MM.1S (cell line): Measurements from ENCODE around the gene SWAP70.

Source experiments
- CTCF ChIP-seq: fragments of 300-600 bp; sonication (generic); IDR thresholded peaks from 2 replicates; pipeline ENCODE4 v1.5.1; 2016; ENCODE audit warnings: antibody characterized with exemption, low read length, mixed read lengths
- EZH2 ChIP-seq: fragments of 300-600 bp; sonication (generic); optimal IDR thresholded peaks from 2 replicates; pipeline ENCODE3; 2017; ENCODE audit warnings: low read depth, mild to moderate bottlenecking, antibody characterized with exemption, low read length, mixed read lengths
- EZH2phosphoT487 ChIP-seq: fragments of 300-600 bp; sonication (generic); IDR thresholded peaks from 2 replicates; pipeline ENCODE4 v1.6.1; 2018; ENCODE audit warnings: antibody characterized with exemption, low read length

GRCh38 chr11:9759519-9760192, 95.8 kb downstream of the SWAP70 start:
- TF ChIP-seq CTCF (no peak), EZH2phosphoT487 (no peak), EZH2 (no peak)
